SK-N-SH (cell line): ENCODE data around the gene CCDC78. TPM values are rescaled to one million over a fixed set of nuclear protein-coding genes. Genes with fewer than 3 reads are reported as not detected.

ENCODE experiments used
- CTCF ChIA-PET: fragments of 300-600, 350-600 bp; formaldehyde crosslinking; extraction: SDS; loops from one replicate; lab custom pipeline; 2021; lab: Yijun Ruan, JAX
- POLR2A ChIA-PET: fragments of 350-600 bp; sonication (Branson Sonifier 250); formaldehyde crosslinking; extraction: SDS; loops from one replicate; lab custom pipeline; 2020; ENCODE audit warnings: antibody characterized with exemption, inconsistent platforms; lab: Yijun Ruan, JAX
- DNase-seq: peaks from one replicate; pipeline ENCODE4 v3.0.0; 2012
- H2AFZ ChIP-seq: fragments of 200-600 bp; sonication (generic); 2 replicates; pipeline ENCODE4 v1.8.1; 2016; ENCODE audit warnings: antibody characterized with exemption, mild to moderate bottlenecking, low read depth
- H3F3A ChIP-seq: fragments of 200-600 bp; sonication (generic); replicated peaks from 2 replicates; pipeline ENCODE3; 2016; ENCODE audit warnings: antibody characterized with exemption, mild to moderate bottlenecking; ENCODE audit not compliant: insufficient read depth
- H3K27ac ChIP-seq, 2 experiments: fragments of 200-500 bp in 1 of 2; fragments of 200-600 bp in 1 of 2; sonication (Bioruptor generic) in 1 of 2; sonication (generic), shearing (Covaris generic) in 1 of 2; 2 replicates each; pipeline versions ENCODE4 v1.5.1 to v1.6.1; 2014 to 2016; ENCODE audit warnings: low read depth in 2 of 2, inconsistent platforms in 1 of 2, low read length in 1 of 2, mild to moderate bottlenecking in 1 of 2, mixed read lengths in 1 of 2
- H3K27me3 ChIP-seq: fragments of 200-600 bp; sonication (generic), shearing (Covaris generic); 2 replicates; pipeline ENCODE4 v1.6.1; 2016; ENCODE audit warnings: mixed run types; ENCODE audit not compliant: insufficient read depth
- H3K36me3 ChIP-seq, 2 experiments: fragments of 200-500 bp in 1 of 2; fragments of 200-600 bp in 1 of 2; sonication (Bioruptor generic) in 1 of 2; sonication (generic) in 1 of 2; replicated peaks in 1 of 2; 2 replicates each; pipeline versions ENCODE3 to v1.5.1; 2014 to 2016; ENCODE audit warnings: low read length in 1 of 2, mild to moderate bottlenecking in 1 of 2; ENCODE audit not compliant: insufficient read depth in 2 of 2, control insufficient read depth in 1 of 2
- H3K4me1 ChIP-seq, 2 experiments: fragments of 200-500 bp in 1 of 2; fragments of 200-600 bp in 1 of 2; sonication (Bioruptor generic) in 1 of 2; sonication (generic), shearing (Covaris generic) in 1 of 2; 2 replicates each; pipeline versions ENCODE4 v1.5.1 to v1.6.1; 2014 to 2016; ENCODE audit warnings: low read depth in 1 of 2, low read length in 1 of 2, mixed run types in 1 of 2; ENCODE audit not compliant: insufficient read depth in 2 of 2, control insufficient read depth in 1 of 2
- H3K4me2 ChIP-seq: fragments of 200-600 bp; sonication (generic), shearing (Covaris generic); 2 replicates; pipeline ENCODE4 v1.6.1; 2017; ENCODE audit warnings: mixed run types
- H3K4me3 ChIP-seq, 2 experiments: fragments of 200-500 bp in 1 of 2; fragments of 200-600 bp in 1 of 2; sonication (Bioruptor generic) in 1 of 2; sonication (generic), shearing (Covaris generic) in 1 of 2; 2 replicates each; pipeline versions ENCODE4 v1.5.1 to v1.8.1; 2014 to 2016; ENCODE audit warnings: low read depth in 2 of 2, inconsistent platforms in 1 of 2, low read length in 1 of 2, mild to moderate bottlenecking in 1 of 2, mixed read lengths in 1 of 2, moderate library complexity in 1 of 2
- H3K79me2 ChIP-seq: fragments of 200-600 bp; sonication (generic); 2 replicates; pipeline ENCODE4 v1.8.1; 2017; ENCODE audit warnings: mild to moderate bottlenecking; ENCODE audit not compliant: insufficient read depth
- H3K9ac ChIP-seq: fragments of 200-600 bp; sonication (generic); 2 replicates; pipeline ENCODE4 v1.6.1; 2017; ENCODE audit warnings: mixed run types
- H3K9me2 ChIP-seq: fragments of 200-600 bp; sonication (generic); 2 replicates; pipeline ENCODE4 v1.6.1; 2017; ENCODE audit warnings: mixed run types
- H3K9me3 ChIP-seq: fragments of 200-600 bp; sonication (generic); 2 replicates; pipeline ENCODE4 v1.6.1; 2017; ENCODE audit warnings: mixed run types, mild to moderate bottlenecking, moderate library complexity
- H4K20me1 ChIP-seq: fragments of 200-600 bp; sonication (generic); 2 replicates; pipeline ENCODE4 v1.6.1; 2017; ENCODE audit warnings: mild to moderate bottlenecking, mixed run types; ENCODE audit not compliant: insufficient read depth
- CTCF ChIP-seq: fragments of 200-600 bp; sonication (generic); IDR thresholded peaks from 2 replicates; pipeline ENCODE4 v1.6.1; 2017; ENCODE audit warnings: antibody characterized with exemption, mild to moderate bottlenecking, moderate library complexity
- EP300 ChIP-seq, 2 experiments: IDR thresholded peaks; 2 replicates each; pipeline versions ENCODE4 v1.4.0 to v1.6.1; 2012; ENCODE audit warnings: borderline replicate concordance in 1 of 2, low read depth in 1 of 2, low read length in 1 of 2
- GATA2 ChIP-seq: sonication (generic); formaldehyde crosslinking; IDR thresholded peaks from 2 replicates; pipeline ENCODE4 v1.5.0; 2020; ENCODE audit warnings: mild to moderate bottlenecking, missing genetic modification reagents
- JUND ChIP-seq: IDR thresholded peaks from 2 replicates; pipeline ENCODE4 v1.4.0; 2012
- RCOR1 ChIP-seq: fragments of 150-350 bp; IDR thresholded peaks from 2 replicates; pipeline ENCODE4 v1.6.1; 2017; ENCODE audit warnings: antibody characterized with exemption, low read length
- SIN3A ChIP-seq: IDR thresholded peaks from 2 replicates; pipeline ENCODE4 v1.6.1; 2012; ENCODE audit warnings: low read depth, mild to moderate bottlenecking, low read length, moderate library complexity, borderline replicate concordance
- TEAD4 ChIP-seq: IDR thresholded peaks from 2 replicates; pipeline ENCODE4 v1.4.0; 2012; ENCODE audit warnings: mild to moderate bottlenecking, borderline replicate concordance; ENCODE audit not compliant: insufficient read depth
- whole genome bisulfite sequencing: methylation state at CpG from one replicate; pipeline ENCODE4 v1.1.6; 2017; ENCODE audit warnings: low lambda C conversion rate; 5-methylcytosine and 5-hydroxymethylcytosine counted together
- polyA plus RNA-seq, 3 experiments: library from polyadenylated mRNA; depleted of rRNA; stranded (reverse); fragments of >200 nt; gene quantifications; 2 replicates each; pipeline ENCODE4 v1.2.3, GENCODE V29; 2012
- TF ChIP-seq, protein P1 (sequence below): IDR thresholded peaks from 2 replicates; pipeline ENCODE4 v1.4.0; 2012; ENCODE audit warnings: low read depth, borderline replicate concordance

CCDC78 gene
- polyA plus RNA-seq, 1 of the 3 experiments (the other 2 are of a cell fraction) = 15.4 TPM

- Histone ChIP-seq H3K4me3 (no peak overlapping the region), H3K27ac (no peak overlapping the region), H3K36me3 (peaks cover 0 to 5% of the 10 kb centered on the region in 2 experiments), H3K79me2 (no peaks in the 10 kb centered on the region; the same call in 1 of the 2 replicates), H3K9me2 (no peaks in the 10 kb centered on the region), H4K20me1 (0 out of 2 replicates have a peak, but pooled peaks cover 14% of the 10 kb centered on the region), H2AFZ (no peak overlapping the region), H3K9me3 (no peaks in the 10 kb centered on the region), H3K4me2 (peak overlapping the region; percentile 24; the same call in 1 of the 2 replicates), H3K27me3 (no peaks in the 10 kb centered on the region), H3K4me1 (peaks cover 8 to 38% of the 10 kb centered on the region in 2 experiments; a peak in 3 of 4 replicates), H3K9ac (no peak overlapping the region), H3F3A (peaks cover 31% of the 10 kb centered on the region)
- WGBS = 88% methylated on average over 9 of the region's 24 CpGs
- ChIA-PET POLR2A (interaction anchor here (0.6 to 1.4 kb wide), 5 partner anchors 10 to 188 kb away, joined by 3 to 4 read pairs (median 3); partner anchors contain the start of gene JMJD8), CTCF (interaction anchor here (0.6 to 22.4 kb wide), 10 partner anchors 5 to 657 kb away, joined by 3 to 358 read pairs (median 6); partner anchors contain the start of genes ANTKMT, CCDC78, CIAO3 and FBXL16)
- TF ChIP-seq TEAD4 (no peak), EP300 (IDR thresholded peaks at IDR 0.05; ENCODE audit: borderline replicate concordance in 1 of 2, low read depth in 1 of 2, low read length in 1 of 2) (no peak), GATA2 (no peak), CTCF (no peak), JUND (no peak), RCOR1 (no peak), SIN3A (no peak)
- TF ChIP-seq, protein P1, sequence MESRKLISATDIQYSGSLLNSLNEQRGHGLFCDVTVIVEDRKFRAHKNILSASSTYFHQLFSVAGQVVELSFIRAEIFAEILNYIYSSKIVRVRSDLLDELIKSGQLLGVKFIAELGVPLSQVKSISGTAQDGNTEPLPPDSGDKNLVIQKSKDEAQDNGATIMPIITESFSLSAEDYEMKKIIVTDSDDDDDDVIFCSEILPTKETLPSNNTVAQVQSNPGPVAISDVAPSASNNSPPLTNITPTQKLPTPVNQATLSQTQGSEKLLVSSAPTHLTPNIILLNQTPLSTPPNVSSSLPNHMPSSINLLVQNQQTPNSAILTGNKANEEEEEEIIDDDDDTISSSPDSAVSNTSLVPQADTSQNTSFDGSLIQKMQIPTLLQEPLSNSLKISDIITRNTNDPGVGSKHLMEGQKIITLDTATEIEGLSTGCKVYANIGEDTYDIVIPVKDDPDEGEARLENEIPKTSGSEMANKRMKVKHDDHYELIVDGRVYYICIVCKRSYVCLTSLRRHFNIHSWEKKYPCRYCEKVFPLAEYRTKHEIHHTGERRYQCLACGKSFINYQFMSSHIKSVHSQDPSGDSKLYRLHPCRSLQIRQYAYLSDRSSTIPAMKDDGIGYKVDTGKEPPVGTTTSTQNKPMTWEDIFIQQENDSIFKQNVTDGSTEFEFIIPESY = no peak
- DNase-seq = no peak
Measured at GRCh38 chr16:722835-723633, 3.2 kb downstream of the CCDC78 start.
